Inflammatory macrophage treated with lipopolysaccharide for 4 hours (primary cell): ENCODE measurements around the gene MYOM3.

Experiments used
- DNase-seq: peaks from one replicate; pipeline ENCODE4 v3.0.0-alpha.2; 2020

The MYOM3 gene

GRCh38 chr1:24138476-24139221 is 26.7 kb upstream of the MYOM3 start:
- DNase-seq = peak; percentile 26

GRCh38 chr1:24136956-24137539 is 25.1 kb upstream of the MYOM3 start:
- no peak for DNase-seq

GRCh38 chr1:24134376-24134775 is 22.4 kb upstream of the MYOM3 start:
- DNase-seq = no peak

- no peak for DNase-seq
These were observed 21.9 kb upstream of the MYOM3 start for GRCh38 chr1:24133819-24134218.

- no peak for DNase-seq
These were observed 18.4 kb upstream of the MYOM3 start for GRCh38 chr1:24130385-24130784.

- DNase-seq = no peak
These were observed 15.9 kb upstream of the MYOM3 start for GRCh38 chr1:24127801-24128363.

- no peak for DNase-seq
These were observed 15.3 kb upstream of the MYOM3 start for GRCh38 chr1:24127134-24127800.

- DNase-seq = no peak
These were observed 14.7 kb upstream of the MYOM3 start for GRCh38 chr1:24126672-24127023.

GRCh38 chr1:24126018-24126671 is 14.2 kb upstream of the MYOM3 start:
- DNase-seq = peak; percentile 82

GRCh38 chr1:24125456-24125855 is 13.5 kb upstream of the MYOM3 start:
- peak; percentile 74 for DNase-seq

GRCh38 chr1:24124980-24125379 is 13.0 kb upstream of the MYOM3 start:
- no peak for DNase-seq

- DNase-seq = no peak
These were observed 11.7 kb upstream of the MYOM3 start for GRCh38 chr1:24123611-24124010.

- DNase-seq = no peak
These were observed 10.8 kb upstream of the MYOM3 start for GRCh38 chr1:24122776-24123175.

- DNase-seq = no peak
These were observed 9.5 kb upstream of the MYOM3 start for GRCh38 chr1:24121406-24121805.

- no peak for DNase-seq
These were observed 9.0 kb upstream of the MYOM3 start for GRCh38 chr1:24120965-24121364.

- DNase-seq = no peak
These were observed 8.2 kb upstream of the MYOM3 start for GRCh38 chr1:24119859-24120756.

- DNase-seq = no peak
These were observed 7.5 kb upstream of the MYOM3 start for GRCh38 chr1:24119489-24119858.

GRCh38 chr1:24118410-24119242 is 6.7 kb upstream of the MYOM3 start:
- DNase-seq = no peak

GRCh38 chr1:24117722-24118409 is 5.9 kb upstream of the MYOM3 start:
- no peak for DNase-seq

- DNase-seq = no peak
These were observed 5.2 kb upstream of the MYOM3 start for GRCh38 chr1:24117132-24117531.

GRCh38 chr1:24114753-24115152 is 2.8 kb upstream of the MYOM3 start:
- no peak for DNase-seq
